Measurements from ENCODE around the gene ADGRA1. TPM values are rescaled to one million over a fixed set of nuclear protein-coding genes. Genes with fewer than 3 reads are reported as not detected.
"Not testable (repeated sequence)": the region's sequence is repeated elsewhere in the genome, so short reads cannot be mapped to it uniquely, and the experiment has no call there.

ADGRA1 gene
- total and polyA plus RNA-seq, 7 experiments from 2014 or later = not detected

DNA sequence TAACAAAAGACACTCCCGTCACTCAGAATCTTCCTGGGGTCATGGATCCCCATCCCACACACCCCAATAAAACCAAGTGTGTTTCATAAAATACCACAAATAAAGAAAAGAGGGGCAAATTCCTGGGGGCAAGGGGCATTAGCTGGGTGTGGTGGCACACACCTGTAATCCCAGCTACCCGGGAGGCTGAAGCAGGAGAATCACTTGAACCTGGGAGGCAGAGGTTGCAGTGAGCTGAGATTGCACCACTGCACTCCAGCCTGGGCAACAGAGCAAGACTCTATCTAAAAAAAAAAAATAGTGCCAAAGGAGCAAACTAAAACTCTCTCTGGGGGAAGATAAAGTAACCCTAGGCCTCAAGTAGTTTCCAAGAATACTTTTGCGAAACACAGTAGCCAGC is 63.3 kb downstream of the ADGRA1 start:
- H3K4me1 Mint-ChIP-seq; H3K27ac Mint-ChIP-seq; DNase-seq; H3K4me3 ChIP-seq (ENCODE audit: low read length); H3K4me1 ChIP-seq (ENCODE audit: control insufficient read depth in 2 of 2, insufficient read depth in 2 of 2, low read length in 2 of 2); H3K9me3 ChIP-seq (ENCODE audit: control insufficient read depth in 2 of 3, low read length in 3 of 3); POLR2A ChIA-PET; H3K36me3 Mint-ChIP-seq; H3K27ac ChIP-seq (ENCODE audit: low read depth, low read length); H3K4me3 Mint-ChIP-seq; H3K27me3 ChIP-seq (ENCODE audit: control insufficient read depth in 2 of 2, insufficient read depth in 2 of 2, low read length in 2 of 2); CTCF ChIA-PET; ATAC-seq; intact Hi-C loops (cut with micrococcal nuclease); H3K36me3 ChIP-seq (ENCODE audit: control insufficient read depth in 2 of 3, insufficient read depth in 3 of 3, low read length in 3 of 3): not testable (repeated sequence)
- Mint-ChIP-seq H3K9me3 (peaks cover 6 to 37% (median 10%) of the 10 kb centered on the region in 11 donors), H3K27me3 (peaks cover 43 to 71% (median 55%) of the 10 kb centered on the region in 5 donors)

GRCh38 chr10:133151543-133151972 is 63.8 kb downstream of the ADGRA1 start:
- ATAC-seq (no peak), DNase-seq (no peak)
- Histone ChIP-seq H3K4me3 (ENCODE audit: low read length) (no peak overlapping the region), H3K9me3 (ENCODE audit: control insufficient read depth in 2 of 3, low read length in 3 of 3) (no peaks in the 10 kb centered on the region), H3K4me1 (ENCODE audit: control insufficient read depth in 2 of 2, insufficient read depth in 2 of 2, low read length in 2 of 2) (no peaks in the 10 kb centered on the region), H3K27ac (ENCODE audit: low read depth, low read length) (no peak overlapping the region), H3K27me3 (ENCODE audit: control insufficient read depth in 2 of 2, insufficient read depth in 2 of 2, low read length in 2 of 2) (no peaks in the 10 kb centered on the region), H3K36me3 (ENCODE audit: control insufficient read depth in 2 of 3, insufficient read depth in 3 of 3, low read length in 3 of 3) (no peaks in the 10 kb centered on the region)
- ChIA-PET POLR2A (no interaction called here), CTCF (no interaction called here)
- Mint-ChIP-seq H3K4me1 (peaks cover 0 to 1% (median 0%) of the 10 kb centered on the region in 7 donors), H3K9me3 (peaks cover 6 to 37% (median 10%) of the 10 kb centered on the region in 11 donors), H3K36me3 (peaks cover 0 to 8% (median 2%) of the 10 kb centered on the region in 5 donors), H3K27me3 (peaks cover 38 to 66% (median 50%) of the 10 kb centered on the region in 5 donors), H3K4me3 (no peak overlapping the region), H3K27ac (no peak overlapping the region)
- intact Hi-C loops (cut with micrococcal nuclease) = no loop called here

GRCh38 chr10:133154411-133154810 is 66.7 kb downstream of the ADGRA1 start:
- H3K27me3 Mint-ChIP-seq = peaks cover 10 to 37% (median 22%) of the 10 kb centered on the region in 5 donors
- POLR2A ChIA-PET = no interaction called here
- no peak overlapping the region for H3K4me3 Mint-ChIP-seq
- peaks cover 0 to 10% (median 0%) of the 10 kb centered on the region in 11 donors for H3K9me3 Mint-ChIP-seq
- CTCF ChIA-PET = no interaction called here
- H3K27ac ChIP-seq (ENCODE audit: low read depth, low read length) = no peak overlapping the region
- no peaks in the 10 kb centered on the region for H3K36me3 ChIP-seq (ENCODE audit: control insufficient read depth in 2 of 3, insufficient read depth in 3 of 3, low read length in 3 of 3)
- ATAC-seq = no peak
- no peaks in the 10 kb centered on the region for H3K9me3 ChIP-seq (ENCODE audit: control insufficient read depth in 2 of 3, low read length in 3 of 3)
- H3K4me3 ChIP-seq (ENCODE audit: low read length) = no peak overlapping the region
- H3K4me1 Mint-ChIP-seq = peaks cover 0 to 1% (median 0%) of the 10 kb centered on the region in 7 donors
- H3K27me3 ChIP-seq (ENCODE audit: control insufficient read depth in 2 of 2, insufficient read depth in 2 of 2, low read length in 2 of 2) = no peaks in the 10 kb centered on the region
- H3K27ac Mint-ChIP-seq = peak overlapping the region in 1 of 9 donors; percentile 47
- intact Hi-C loops (cut with micrococcal nuclease) = no loop called here
- peaks cover 0 to 5% (median 0%) of the 10 kb centered on the region in 5 donors for H3K36me3 Mint-ChIP-seq
- no peak for DNase-seq
- no peaks in the 10 kb centered on the region for H3K4me1 ChIP-seq (ENCODE audit: control insufficient read depth in 2 of 2, insufficient read depth in 2 of 2, low read length in 2 of 2)

DNA sequence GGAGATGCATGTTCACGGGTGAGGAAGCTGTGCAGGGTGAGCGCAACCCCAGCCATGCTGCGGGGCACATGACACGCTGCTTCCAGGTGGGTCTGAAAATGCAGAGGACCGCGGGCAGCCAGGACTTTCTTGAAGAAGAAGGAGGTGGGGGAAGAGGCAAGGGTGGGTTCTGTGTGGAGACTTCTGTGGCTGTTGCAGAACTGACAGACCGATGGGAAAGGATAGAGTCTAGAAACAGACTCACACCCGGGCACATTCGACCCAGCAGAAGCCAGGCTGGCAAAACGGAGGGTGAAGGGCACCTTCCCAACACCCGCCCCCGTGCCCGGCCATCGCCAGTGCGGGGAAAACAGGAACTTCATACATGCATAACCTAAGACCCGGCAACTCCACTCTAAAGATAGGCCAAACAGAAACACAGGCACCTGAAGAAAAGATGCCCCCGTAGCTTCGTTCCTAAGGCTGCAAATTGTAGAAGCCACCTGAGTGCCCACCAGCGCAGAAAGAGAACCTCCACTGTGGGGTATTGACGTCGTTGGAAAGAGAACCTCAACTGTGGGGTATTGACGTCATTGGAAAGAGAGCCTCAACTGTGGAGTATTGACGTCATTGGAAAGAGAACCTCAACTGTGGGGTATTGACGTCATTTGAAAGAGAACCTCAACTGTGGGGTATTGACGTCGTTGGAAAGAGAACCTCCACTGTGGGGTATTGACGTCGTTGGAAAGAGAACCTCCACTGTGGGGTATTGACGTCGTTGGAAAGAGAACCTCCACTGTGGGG is 67.5 kb downstream of the ADGRA1 start:
- intact Hi-C loops (cut with micrococcal nuclease) = no loop called here
- ChIA-PET CTCF (no interaction called here), POLR2A (no interaction called here)
- Mint-ChIP-seq H3K36me3 (no peaks in the 10 kb centered on the region), H3K27ac (no peak overlapping the region), H3K4me3 (no peak overlapping the region), H3K9me3 (peaks cover 0 to 4% (median 0%) of the 10 kb centered on the region in 11 donors), H3K27me3 (peaks cover 8 to 30% (median 14%) of the 10 kb centered on the region in 5 donors), H3K4me1 (peaks cover 0 to 1% (median 0%) of the 10 kb centered on the region in 7 donors)
- ATAC-seq (no peak), DNase-seq (no peak)
- Histone ChIP-seq H3K36me3 (ENCODE audit: control insufficient read depth in 2 of 3, insufficient read depth in 3 of 3, low read length in 3 of 3) (no peaks in the 10 kb centered on the region), H3K27ac (ENCODE audit: low read depth, low read length) (no peak overlapping the region), H3K9me3 (ENCODE audit: control insufficient read depth in 2 of 3, low read length in 3 of 3) (no peaks in the 10 kb centered on the region), H3K4me3 (ENCODE audit: low read length) (no peak overlapping the region), H3K4me1 (ENCODE audit: control insufficient read depth in 2 of 2, insufficient read depth in 2 of 2, low read length in 2 of 2) (no peaks in the 10 kb centered on the region), H3K27me3 (ENCODE audit: control insufficient read depth in 2 of 2, insufficient read depth in 2 of 2, low read length in 2 of 2) (no peaks in the 10 kb centered on the region)

GRCh38 chr10:133156674-133157579 is 69.2 kb downstream of the ADGRA1 start:
- intact Hi-C loops (cut with micrococcal nuclease) = no loop called here
- H3K36me3 ChIP-seq (ENCODE audit: control insufficient read depth in 2 of 3, insufficient read depth in 3 of 3, low read length in 3 of 3) = no peaks in the 10 kb centered on the region
- ChIA-PET POLR2A (no interaction called here), CTCF (no interaction called here)
- Mint-ChIP-seq H3K4me1 (peaks cover 0 to 1% (median 0%) of the 10 kb centered on the region in 7 donors), H3K9me3 (no peaks in the 10 kb centered on the region), H3K27me3 (peaks cover under 1 to 29% (median 14%) of the 10 kb centered on the region in 5 donors), H3K27ac (no peak overlapping the region), H3K4me3 (peak overlapping the region in 1 of 10 donors; percentile 16), H3K36me3 (no peaks in the 10 kb centered on the region)
- peaks cover 4 to 8% of the 10 kb centered on the region in 2 donors for H3K4me1 ChIP-seq (ENCODE audit: control insufficient read depth in 2 of 2, insufficient read depth in 2 of 2, low read length in 2 of 2)
- no peaks in the 10 kb centered on the region for H3K9me3 ChIP-seq (ENCODE audit: control insufficient read depth in 2 of 3, low read length in 3 of 3)
- H3K27ac ChIP-seq (ENCODE audit: low read depth, low read length) = no peak overlapping the region
- no peak overlapping the region for H3K4me3 ChIP-seq (ENCODE audit: low read length)
- DNase-seq = no peak
- no peaks in the 10 kb centered on the region for H3K27me3 ChIP-seq (ENCODE audit: control insufficient read depth in 2 of 2, insufficient read depth in 2 of 2, low read length in 2 of 2)
- no peak for ATAC-seq

GRCh38 chr10:133157662-133158436 is 70.1 kb downstream of the ADGRA1 start:
- CTCF ChIA-PET = no interaction called here
- Mint-ChIP-seq H3K4me3 (peak overlapping the region in 2 of 10 donors; percentile 16 to 59), H3K9me3 (no peaks in the 10 kb centered on the region), H3K36me3 (no peaks in the 10 kb centered on the region), H3K27me3 (peaks cover 7 to 28% (median 17%) of the 10 kb centered on the region in 5 donors), H3K4me1 (peaks cover 0 to 1% (median 0%) of the 10 kb centered on the region in 7 donors), H3K27ac (no peak overlapping the region)
- peaks cover 4 to 8% of the 10 kb centered on the region in 2 donors for H3K4me1 ChIP-seq (ENCODE audit: control insufficient read depth in 2 of 2, insufficient read depth in 2 of 2, low read length in 2 of 2)
- intact Hi-C loops (cut with micrococcal nuclease) = no loop called here
- no peak for ATAC-seq
- no peaks in the 10 kb centered on the region for H3K27me3 ChIP-seq (ENCODE audit: control insufficient read depth in 2 of 2, insufficient read depth in 2 of 2, low read length in 2 of 2)
- no peak overlapping the region for H3K27ac ChIP-seq (ENCODE audit: low read depth, low read length)
- no peak overlapping the region for H3K4me3 ChIP-seq (ENCODE audit: low read length)
- H3K9me3 ChIP-seq (ENCODE audit: control insufficient read depth in 2 of 3, low read length in 3 of 3) = no peaks in the 10 kb centered on the region
- no peak for DNase-seq
- POLR2A ChIA-PET = no interaction called here
- no peaks in the 10 kb centered on the region for H3K36me3 ChIP-seq (ENCODE audit: control insufficient read depth in 2 of 3, insufficient read depth in 3 of 3, low read length in 3 of 3)

All from naive thymus-derived CD4-positive, alpha-beta T cell (primary cell).